Measurements from ENCODE around the gene ECEL1.
"Not testable (repeated sequence)": the region's sequence is repeated elsewhere in the genome, so short reads cannot be mapped to it uniquely, and the experiment has no call there.

ECEL1 gene

GRCh38 chr2:232458051-232458660 is 29.5 kb downstream of the ECEL1 start:
- DNase-seq = no peak

- no peak for DNase-seq
Measured at GRCh38 chr2:232457121-232458011, 30.3 kb downstream of the ECEL1 start.

GRCh38 chr2:232456296-232457120 is 31.1 kb downstream of the ECEL1 start:
- DNase-seq = no peak

GRCh38 chr2:232455426-232456255 is 32.0 kb downstream of the ECEL1 start, which contains the start of gene ALPI:
TSS of gene ALPI (plus strand) at chr2:232456153. CDS start at chr2:232456200, 47 bp downstream.
- DNase-seq = no peak

GRCh38 chr2:232454630-232455029 is 33.0 kb downstream of the ECEL1 start:
- no peak for DNase-seq

- not testable (repeated sequence) for DNase-seq
Measured at GRCh38 chr2:232451645-232452044, 36.0 kb downstream of the ECEL1 start.

- DNase-seq = no peak
Measured at GRCh38 chr2:232449964-232450363, 37.7 kb downstream of the ECEL1 start.

- no peak for DNase-seq
Measured at GRCh38 chr2:232448304-232448690, 39.3 kb downstream of the ECEL1 start.

GRCh38 chr2:232447638-232448303 is 39.9 kb downstream of the ECEL1 start:
- DNase-seq = no peak

GRCh38 chr2:232447091-232447620 is 40.5 kb downstream of the ECEL1 start:
- DNase-seq = no peak

GRCh38 chr2:232446266-232446777 is 41.3 kb downstream of the ECEL1 start:
- not testable (repeated sequence) for DNase-seq

- DNase-seq = not testable (repeated sequence)
Measured at GRCh38 chr2:232445149-232445885, 42.3 kb downstream of the ECEL1 start.

- peak in 1 of 2 experiments; percentile 23 for DNase-seq
Measured at GRCh38 chr2:232444409-232445148, 43.1 kb downstream of the ECEL1 start.

GRCh38 chr2:232443669-232444408 is 43.8 kb downstream of the ECEL1 start:
- DNase-seq = not testable (repeated sequence)

- DNase-seq = not testable (repeated sequence)
Measured at GRCh38 chr2:232443047-232443446, 44.6 kb downstream of the ECEL1 start.

GRCh38 chr2:232442431-232442830 is 45.2 kb downstream of the ECEL1 start:
- DNase-seq = not testable (repeated sequence)

- DNase-seq = not testable (repeated sequence)
Measured at GRCh38 chr2:232441922-232442321, 45.7 kb downstream of the ECEL1 start.

- DNase-seq = no peak
Measured at GRCh38 chr2:232441147-232441651, 46.4 kb downstream of the ECEL1 start.
